GM21367 (cell line): ENCODE measurements around the gene EFEMP1.

Experiments used
- ATAC-seq: cut with Tn5 transposase; IDR thresholded peaks from one replicate; pipeline ENCODE4 v1.9.1; 2021; ENCODE audit not compliant: unreplicated experiment

The EFEMP1 gene

DNA sequence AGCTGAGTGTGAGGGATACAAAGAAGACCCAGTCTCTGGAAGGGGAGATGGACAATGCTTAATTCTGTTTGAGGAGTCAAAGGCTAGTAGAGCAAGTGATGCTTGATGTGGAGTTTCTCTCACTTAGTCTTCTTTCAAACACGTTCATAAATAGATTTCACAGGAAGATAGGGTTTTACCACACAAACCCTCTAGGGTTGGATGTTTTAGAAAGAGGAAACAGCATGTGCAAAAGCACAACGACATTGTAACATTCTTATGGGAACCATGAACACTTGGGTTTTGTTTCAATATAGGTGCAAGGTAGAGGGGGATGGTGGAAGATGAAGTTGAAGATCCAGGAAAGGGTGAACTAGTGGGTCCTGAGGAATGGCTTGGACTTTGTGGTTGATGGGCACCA lies 10.8 kb upstream of the EFEMP1 start:
- ATAC-seq: no peak

DNA sequence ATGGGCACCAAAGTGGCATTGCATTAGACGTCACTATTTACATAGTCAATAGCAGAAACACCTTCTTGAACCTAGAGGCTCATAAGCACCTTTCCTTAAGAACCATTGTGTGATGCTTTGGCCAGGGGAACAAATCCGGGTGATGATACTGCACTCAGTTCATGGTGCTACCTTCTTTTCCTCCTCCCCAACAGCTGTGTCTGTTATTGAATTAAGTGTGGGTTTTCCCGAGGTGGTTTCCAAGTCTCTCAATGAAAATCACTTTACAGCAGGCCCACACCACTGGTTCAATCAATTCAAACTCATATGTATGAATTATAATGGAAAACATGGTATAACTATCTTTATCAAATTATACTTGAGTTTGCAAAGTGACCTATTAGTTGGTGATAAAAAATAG lies 9.3 kb upstream of the EFEMP1 start:
- no peak for ATAC-seq

DNA sequence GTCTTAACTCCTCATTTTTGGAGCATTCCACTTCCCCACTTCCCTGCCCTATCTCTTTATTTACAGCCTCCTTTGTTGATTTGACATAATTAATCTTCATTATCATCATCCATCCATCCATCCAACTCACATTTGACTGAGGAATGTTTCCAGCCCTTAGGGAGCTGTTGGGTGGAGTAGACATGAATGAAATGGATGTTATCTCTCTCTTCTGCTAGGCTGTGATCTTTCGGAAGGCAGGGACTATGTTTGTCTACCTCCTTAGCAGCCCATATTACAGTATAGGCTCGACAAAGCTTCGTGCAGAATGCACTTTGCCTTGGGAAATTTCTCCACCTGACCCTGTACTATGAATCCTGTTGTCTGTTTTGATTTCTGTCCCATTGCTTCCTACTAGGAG lies 7.7 kb upstream of the EFEMP1 start:
- ATAC-seq: no peak

DNA sequence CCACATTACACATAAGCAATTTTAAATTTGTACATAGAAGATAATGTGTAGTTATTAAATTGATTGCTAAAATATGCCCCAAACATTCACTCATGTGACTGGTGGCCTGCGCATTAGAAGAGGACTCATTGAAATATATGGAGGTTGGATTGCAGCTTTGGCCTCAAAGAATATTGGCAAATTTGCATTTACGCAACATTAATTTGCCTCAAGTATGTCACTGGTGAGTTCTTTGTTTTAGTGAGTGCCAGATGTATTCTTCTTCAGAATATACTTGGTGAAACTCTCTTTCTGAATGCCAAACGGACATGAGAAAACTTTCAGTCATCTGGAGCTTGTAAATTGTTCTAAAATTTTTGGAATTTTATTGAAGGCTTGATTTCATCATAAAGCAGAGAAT lies 5.9 kb upstream of the EFEMP1 start:
- no peak for ATAC-seq

DNA sequence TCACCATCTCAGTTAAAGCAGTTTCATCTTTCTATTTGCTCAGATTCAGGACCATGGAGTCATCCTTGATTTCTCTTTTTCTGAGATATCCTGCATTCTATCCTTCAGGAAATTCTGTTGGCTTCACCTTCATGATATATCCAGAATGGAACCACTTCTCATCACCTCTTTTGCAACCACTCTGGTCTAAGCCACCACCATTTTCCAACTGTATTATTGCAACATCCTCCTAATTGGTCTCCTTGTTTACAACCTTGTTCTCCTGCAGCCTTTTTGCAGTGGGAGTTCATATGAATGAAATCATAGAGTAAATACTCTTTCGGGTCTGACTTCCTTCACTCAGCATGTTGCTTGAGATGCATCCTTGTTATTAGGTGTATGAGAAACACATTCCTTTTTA lies 3.4 kb upstream of the EFEMP1 start:
- no peak for ATAC-seq

DNA sequence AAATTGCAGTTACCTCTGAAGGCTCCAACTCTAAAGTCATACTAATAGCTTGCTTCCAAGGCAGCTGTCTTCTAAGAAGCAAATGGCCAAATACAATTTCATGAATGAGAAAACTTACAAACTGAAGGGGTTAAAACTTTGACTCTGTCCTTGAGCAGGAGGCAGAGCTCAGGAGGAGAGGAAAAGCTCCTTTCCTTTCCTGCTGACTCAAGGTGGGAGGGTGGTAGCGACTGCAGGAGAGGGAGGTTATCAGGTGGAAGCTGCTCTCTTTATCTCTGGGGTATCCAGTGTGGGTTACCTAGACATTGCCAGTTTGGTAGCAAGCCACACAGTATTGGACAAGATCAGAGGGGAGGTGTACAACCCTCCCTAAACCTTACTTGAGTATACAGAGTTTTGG lies 2.7 kb upstream of the EFEMP1 start:
- no peak for ATAC-seq

DNA sequence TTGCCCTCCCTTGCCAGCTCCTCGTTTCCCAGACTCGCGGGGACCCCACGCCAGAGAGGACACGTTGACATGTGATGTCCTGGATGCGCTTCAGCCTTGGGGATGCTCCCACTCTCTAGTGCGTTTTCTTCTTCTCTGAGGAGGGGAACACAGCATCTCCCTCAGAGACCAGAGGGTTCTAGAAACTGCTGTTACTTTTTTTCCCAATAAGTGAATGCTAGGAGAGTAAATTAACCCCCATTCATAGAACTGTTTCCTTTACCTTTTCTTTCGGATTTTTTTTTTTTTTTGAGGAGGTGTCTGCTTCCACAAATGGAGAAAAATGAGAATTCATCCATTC lies 370 bp upstream of the EFEMP1 start:
- no peak for ATAC-seq

DNA sequence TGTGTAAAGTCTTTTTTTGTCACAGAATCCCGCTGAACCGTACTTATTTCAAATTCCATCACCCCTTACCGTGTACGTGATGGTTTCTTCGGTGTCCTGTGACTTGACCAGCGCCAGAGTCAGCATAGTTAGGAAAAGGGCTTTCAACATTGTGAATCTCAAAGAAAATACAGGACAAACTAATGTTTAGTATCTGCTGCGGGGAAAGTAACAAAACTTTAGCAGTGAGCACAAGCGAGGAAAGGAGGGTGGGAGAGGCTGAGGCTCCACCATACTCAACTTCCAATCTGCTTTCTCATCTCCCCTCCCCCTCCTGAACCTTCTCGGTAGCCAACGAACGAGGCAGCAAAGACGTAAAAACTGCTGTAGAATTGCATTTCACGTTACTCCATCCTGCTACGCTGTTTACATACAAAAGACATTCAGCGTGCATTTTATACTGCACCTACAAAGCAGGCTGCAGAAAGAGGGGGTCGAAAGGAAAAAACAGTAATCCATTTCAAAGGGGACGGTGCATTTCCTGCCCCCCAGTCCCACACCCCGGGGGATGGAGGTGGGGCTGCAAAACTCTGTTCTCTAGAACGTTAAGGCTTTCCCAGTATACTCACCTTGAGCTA lies 1.2 kb downstream of the EFEMP1 start:
- ATAC-seq: no peak

DNA sequence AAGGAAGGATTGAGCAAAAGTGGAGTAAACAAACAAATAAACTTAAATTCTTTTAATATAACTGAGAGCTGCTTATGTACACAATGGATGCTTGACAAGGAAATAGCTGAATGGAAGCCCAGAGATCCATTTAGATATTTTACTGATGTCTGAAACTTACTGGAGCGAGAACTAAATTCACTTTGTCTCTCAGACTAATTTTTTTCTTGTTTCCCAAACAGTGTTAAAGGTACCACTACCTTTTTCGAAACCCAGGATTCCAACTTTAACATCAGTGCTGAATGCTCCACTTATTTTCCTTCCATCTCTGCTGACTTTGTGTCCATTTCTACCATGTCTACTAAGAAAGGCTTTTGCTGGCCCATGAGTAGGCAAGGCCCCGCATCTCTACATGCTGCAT lies 4.0 kb downstream of the EFEMP1 start:
- no peak for ATAC-seq

DNA sequence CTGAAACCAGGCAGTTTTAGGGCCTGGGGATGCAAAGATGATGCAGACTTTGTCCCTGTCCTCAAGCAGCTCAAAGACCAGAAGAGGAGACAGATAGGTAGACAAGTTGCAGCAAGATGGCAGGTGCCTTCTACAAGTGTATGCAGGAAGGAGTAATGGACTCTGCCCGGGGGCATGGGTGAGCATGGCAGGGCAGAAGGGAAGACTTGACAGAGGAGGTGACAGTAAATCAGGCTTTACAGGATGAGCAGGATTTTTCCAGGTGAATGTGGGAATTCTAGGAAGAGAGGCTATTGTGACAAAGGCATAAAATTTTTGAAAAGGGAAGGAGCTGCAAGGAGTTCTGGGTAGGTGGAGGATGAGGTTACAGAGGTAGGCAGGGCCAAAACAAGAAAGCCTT lies 4.7 kb downstream of the EFEMP1 start:
- no peak for ATAC-seq

DNA sequence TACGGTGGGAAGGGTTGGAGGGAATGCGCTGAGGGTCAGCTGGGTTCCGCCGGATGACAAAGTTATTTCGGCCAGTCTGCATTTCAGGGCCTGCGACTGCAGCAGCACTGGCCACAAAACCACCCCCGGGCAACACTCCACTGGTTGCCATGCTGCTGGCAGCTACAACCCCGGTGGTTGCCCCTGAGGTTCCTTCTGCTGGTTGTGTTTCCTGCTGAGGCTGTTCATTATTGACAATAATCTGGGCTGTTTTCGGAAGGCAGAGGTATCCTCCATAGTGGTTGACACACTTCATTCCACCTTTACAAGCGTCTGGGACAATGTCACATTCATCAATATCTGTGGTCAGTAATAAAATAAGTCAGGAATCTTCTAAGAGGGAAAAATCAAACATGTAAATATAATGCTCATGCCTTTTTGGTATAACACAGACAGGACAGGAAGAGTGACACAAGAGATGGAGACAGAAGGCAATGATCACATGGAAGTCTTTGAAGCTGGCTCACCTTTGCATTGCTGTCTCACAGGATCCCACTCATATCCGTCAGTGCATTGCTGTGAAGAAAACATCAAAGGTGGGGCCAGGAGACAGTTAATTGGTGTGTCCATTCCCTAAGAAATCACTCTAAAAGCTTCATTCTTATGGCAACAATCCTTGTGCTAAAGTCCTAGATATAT lies 5.7 kb downstream of the EFEMP1 start:
- no peak for ATAC-seq

DNA sequence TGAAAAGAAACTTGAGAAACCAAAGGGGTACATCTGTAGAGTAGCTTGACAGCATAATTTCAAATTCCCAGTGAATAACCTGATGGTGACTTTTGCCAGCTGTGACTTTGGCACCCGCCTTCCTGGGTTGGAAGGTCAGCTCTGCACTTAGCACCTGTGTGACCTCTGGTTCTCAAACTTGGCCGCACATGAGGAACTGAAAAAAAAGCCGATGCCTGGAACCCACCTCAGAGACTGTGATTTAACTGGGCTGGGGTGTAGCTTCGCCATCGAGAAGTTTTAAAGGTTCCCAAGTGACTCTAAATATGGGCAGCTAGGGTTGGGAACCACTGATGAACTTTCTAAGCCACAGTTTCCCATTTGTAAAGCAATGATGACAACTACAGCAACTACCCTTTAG lies 6.5 kb downstream of the EFEMP1 start:
- ATAC-seq: no peak

DNA sequence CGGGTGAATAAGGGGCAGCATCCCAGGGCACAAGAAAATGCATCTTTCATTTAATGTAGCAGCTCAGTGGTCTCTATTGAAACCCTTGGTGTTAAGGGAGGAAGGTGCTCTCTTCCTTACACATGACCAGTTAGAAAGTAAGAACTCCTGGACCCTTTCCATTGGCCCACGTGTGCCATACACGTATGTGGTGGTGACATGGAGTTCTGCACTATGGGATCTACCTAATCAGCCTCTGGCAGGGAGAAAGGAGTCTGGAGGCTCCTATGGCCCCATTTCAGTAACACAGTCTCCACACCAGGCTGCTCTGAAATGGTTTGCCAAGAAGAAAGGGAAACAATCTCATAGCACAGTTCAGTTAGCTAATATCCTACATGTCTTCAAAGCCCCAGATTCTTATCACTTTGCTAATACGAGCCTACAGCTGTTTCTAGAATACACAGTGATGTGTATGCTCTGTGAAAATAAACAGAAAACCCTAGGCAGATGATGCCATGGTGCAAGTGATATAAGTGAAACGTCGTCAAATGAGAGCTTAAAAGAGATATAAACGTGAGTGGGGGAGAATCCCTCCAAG lies 7.0 kb downstream of the EFEMP1 start:
- no peak for ATAC-seq

DNA sequence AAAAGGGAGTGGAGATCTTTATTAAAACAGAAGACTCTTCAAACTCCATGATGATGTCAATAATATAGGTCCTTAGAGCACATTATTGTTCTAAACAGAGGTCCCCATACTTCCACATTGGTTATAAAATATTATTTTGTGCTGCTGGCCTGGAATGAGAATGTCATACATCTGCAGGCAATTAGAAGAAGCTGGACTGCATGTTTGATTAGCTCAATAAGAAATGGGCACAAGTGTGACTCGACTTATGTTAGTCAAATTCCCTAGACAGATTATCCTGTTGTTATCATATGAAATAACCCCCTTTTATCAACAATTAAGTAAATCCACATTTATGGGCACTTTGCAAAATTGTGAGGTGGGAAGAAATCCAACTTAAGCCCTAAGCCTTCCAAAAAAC lies 8.8 kb downstream of the EFEMP1 start:
- no peak for ATAC-seq

DNA sequence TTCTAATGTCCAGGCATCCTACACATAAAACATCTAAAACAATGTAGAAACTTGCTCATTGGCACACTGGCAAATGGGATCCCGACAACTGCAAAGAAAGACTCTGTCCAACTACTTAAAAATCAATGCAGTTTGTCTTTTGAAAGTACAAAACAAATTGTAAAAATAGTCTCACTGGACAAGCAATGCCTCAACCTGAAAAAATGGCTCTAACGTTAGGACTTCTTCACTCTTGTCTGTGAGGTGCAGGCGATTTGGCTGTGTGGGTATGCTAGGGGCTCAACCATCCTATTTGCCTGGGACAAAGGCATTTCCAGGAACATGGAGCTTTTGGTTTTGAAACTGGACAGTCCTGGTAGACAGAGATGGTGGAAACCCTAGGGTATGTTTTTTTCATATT lies 10.7 kb downstream of the EFEMP1 start:
- no peak for ATAC-seq

DNA sequence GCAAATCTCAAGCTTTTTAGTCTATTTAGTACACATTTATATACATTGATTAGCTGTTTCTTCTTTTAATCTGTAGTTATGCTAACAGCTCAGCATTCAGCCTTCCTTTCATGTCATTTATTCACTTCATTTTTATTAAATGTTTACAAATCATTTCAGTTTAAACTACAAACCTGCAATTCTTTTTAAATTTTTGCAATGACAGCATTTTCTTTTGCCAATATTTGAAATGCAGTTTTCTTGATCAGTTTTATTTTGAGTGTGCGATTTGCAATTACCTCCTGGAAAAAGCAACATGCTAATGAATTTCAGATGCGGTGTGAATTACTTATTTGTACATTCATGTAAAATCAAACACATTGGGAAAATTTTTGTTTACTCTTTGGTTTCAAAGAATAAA lies 13.5 kb downstream of the EFEMP1 start:
- ATAC-seq: no peak

DNA sequence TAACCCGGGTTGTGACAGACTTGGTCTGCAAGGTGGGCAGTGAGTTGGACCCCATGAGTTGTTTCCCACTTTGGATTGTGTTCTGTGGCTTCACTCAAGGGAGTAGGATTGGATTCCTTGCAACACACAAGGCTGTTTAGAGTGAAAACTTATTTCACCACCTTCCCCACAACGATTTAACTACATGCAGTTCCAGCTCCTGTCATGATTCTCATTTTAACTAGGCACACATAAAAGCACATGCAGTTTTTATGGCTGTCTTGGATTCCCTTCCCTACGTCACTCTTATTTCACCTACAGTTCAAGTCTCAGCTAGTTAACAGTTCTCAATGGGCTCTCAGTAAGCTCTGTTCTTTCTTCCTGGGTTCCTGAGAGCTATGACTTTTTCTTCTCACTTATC lies 15.9 kb downstream of the EFEMP1 start:
- no peak for ATAC-seq

DNA sequence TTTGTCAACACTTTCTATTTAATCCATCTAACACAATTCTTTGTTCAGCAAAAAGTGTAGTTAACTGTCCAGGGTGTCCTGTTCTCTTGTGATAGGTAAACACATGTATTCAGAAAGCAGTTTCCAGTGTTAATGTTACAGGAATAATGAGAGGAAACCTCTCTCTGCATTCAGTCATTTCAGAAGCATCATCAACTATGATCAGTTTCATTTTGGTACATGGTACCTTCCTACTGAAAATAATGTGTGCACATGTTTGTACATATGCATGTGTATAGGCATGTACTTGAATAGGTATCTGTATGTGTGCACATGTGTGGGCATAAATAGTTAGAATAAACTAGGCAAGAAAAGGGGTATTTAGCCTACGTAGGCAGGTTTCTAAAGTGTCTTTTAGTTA lies 16.6 kb downstream of the EFEMP1 start:
- ATAC-seq: no peak

DNA sequence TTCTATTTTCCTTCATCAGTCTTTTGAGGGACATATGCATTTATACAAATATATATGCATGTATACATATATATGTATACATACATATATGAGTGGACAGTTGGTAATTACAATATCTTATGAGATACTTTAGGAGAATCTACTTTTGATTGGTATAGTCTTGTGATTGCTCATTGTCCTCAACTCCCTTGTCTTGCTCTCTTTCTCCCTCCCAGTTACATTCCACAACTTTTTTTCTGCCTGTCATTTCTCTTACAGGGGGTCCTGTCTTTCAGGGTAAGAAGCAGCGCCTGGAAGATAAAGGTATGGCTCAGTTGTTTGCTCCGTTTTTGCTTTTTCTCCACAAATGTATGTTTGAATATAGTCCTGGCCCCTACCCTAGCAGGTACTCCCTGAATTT lies 19.9 kb downstream of the EFEMP1 start:
- ATAC-seq: no peak

DNA sequence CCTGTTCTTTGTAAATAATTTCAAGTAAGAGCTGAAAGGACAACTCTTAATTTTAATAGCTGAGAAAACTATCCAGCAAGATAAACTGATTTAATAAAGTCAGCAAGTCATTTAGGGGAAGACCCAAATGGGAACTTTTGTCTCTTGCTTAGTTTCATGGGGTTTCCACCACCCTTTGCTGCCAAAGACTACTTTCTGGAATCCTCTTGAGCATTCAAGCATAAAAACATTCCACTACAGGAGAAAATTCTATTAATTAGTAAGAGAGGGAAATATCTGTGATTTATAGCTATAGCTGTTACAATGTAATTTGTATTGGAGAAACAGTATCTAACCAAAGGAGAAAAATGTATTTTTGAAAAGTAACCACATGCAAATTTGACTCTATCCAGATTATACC lies 20.6 kb downstream of the EFEMP1 start:
- no peak for ATAC-seq

DNA sequence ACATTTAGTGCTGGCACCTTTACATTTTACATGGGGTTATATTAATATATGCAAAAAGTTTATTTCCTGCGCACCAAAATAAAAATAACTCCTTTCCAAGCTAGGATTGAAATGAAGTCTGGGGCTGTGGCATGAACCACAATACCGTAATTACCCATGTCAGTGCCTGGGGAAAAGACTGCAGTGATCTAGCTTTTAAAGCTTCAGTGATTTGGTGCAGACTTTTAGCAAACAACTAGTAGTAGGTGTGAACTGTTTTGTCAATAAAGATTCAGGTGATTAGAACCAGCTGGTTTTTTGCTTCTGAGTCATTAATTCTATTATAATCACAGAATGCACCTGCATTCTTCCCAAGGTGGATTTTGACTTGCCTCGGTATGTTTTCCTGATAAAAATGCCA lies 21.2 kb downstream of the EFEMP1 start:
- no peak for ATAC-seq

DNA sequence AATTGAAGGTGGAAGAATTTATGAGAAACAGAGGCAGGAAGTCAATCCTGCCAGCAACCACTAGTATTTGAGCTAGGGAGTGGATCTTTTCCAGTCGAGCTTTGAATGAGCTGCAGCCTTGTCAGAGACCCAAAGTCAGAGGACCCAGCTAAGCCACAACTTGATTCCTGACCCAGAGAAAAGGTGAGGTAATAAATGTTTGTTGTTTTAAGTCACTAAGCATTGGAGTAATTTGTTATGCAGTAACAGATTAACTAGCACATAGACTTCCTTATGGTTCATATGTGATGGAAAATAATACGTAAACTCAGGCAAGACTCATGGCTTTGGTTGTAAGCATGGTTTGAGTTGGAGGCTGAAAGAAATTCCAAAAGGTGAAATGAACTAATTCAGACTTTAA lies 21.6 kb downstream of the EFEMP1 start:
- no peak for ATAC-seq

DNA sequence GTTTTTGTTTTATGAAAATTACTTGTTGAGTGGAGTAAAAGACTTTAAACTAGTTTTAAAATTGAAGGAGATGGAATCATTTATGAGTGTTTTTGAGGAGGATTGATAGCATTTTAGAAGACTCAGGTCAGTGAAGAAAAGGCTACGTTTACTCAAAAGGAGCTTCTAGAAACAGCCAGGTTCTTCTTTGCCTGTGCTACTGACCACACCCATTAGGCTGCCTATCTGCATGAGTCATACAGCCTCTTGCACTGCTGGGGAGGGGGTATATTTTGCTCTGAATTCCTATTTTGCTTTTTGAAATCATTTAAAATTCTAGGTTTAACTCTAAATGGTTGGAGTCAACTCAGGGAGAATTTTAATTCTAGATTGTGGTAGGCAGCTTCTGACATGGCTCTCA lies 22.3 kb downstream of the EFEMP1 start:
- no peak for ATAC-seq
